GM18867 (cell line): ENCODE measurements around the gene STARD9.
"Not testable (repeated sequence)": the region's sequence is repeated elsewhere in the genome, so short reads cannot be mapped to it uniquely, and the experiment has no call there.

Source experiments
- ATAC-seq: cut with Tn5 transposase; IDR thresholded peaks from one replicate; pipeline ENCODE4 v1.9.1; 2021; ENCODE audit warnings: mild to moderate bottlenecking, moderate library complexity; ENCODE audit not compliant: unreplicated experiment

The STARD9 gene

DNA sequence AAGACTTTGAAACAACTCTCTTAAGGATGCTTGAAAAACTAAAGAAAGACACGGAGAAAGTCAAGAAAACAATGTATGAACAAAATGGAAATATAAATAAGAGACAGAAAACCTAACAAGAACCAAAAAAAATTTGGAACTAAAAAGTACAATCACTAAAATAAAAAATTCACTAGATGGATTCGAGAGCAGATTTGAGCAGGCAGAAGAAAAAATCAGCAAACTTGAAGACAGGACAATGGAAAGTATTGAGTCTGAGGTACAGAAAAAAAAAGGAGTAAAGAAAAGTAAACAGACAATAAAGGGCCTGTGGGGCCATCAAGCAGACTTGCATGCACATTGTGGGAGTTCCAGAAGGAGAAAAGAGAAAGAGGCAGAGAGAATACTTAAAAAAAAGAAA lies 174.9 kb downstream of the STARD9 start:
- no peak for ATAC-seq

DNA sequence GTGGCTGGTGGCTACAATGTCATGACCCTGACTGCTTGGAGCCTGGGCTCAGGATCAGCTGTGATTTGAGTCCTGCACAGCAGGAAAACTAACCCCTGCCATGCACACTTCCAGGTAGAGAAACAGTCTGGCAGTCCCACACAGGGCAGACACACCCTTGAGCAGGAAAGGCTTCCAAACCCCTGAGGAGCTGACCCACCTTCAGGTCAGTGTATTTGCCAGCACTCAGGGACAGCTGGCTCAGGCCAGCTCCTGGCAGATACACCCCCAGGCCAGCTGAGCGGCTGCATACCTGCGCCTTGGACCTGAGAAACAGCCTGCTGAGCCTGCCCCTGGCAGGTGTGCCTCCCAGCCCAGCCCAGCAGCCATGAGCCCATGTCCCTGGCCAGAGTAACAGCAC lies 183.7 kb downstream of the STARD9 start:
- ATAC-seq, result no peak

GRCh38 chr15:42760759-42761158 lies 185.4 kb downstream of the STARD9 start:
- no peak for ATAC-seq

DNA sequence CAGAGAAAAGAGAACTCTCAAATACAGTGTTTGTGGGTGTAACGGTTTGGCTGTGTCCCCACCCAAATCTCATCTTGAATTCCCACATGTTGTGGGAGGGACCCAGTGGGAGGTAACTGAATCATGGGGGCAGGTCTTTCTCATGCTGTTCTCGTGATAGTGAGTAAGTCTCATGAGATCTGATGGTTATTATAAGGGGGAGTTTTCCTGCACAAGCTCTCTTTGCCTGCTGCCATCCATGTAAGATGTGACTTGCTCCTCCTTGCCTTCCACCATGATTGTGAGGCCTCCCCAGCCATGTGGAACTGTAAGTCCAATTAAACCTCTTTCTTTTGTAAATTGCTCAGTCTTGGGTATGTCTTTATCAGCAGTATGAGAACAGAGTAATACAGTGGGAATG lies 186.4 kb downstream of the STARD9 start:
- not testable (repeated sequence) for ATAC-seq

- not testable (repeated sequence) for ATAC-seq
Measured at GRCh38 chr15:42764154-42764731, 188.8 kb downstream of the STARD9 start.

DNA sequence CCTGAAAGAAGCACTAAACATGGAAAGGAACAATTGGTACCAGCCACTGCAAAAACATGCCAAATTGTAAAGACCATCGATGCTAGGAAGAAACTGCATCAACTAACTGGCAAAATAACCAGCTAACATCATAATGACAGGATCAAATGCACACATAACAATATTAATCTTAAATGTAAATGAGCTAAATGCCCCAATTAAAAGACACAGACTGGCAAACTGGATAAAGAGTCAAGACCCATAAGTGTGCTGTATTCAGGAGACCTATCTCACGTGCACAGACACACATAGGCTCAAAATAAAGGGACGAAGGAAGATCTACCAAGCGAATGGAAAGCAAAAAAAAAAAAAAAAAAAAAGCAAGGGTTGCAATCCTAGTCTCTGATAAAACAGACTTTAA lies 190.7 kb downstream of the STARD9 start:
- not testable (repeated sequence) for ATAC-seq
